Loucy (cell line): Measurements from ENCODE around the gene HYAL3.

Source experiments
- H2AFZ ChIP-seq: fragments of 200-600 bp; sonication (generic); 2 replicates; pipeline ENCODE4 v1.6.0; 2016; ENCODE audit warnings: antibody characterized with exemption, mild to moderate bottlenecking, low read length, moderate library complexity
- H3F3A ChIP-seq: fragments of 200-600 bp; 2 replicates; pipeline ENCODE4 v1.6.0; 2016; ENCODE audit warnings: antibody characterized with exemption, low read depth, mild to moderate bottlenecking
- H3K27me3 ChIP-seq: fragments of 200-600 bp; sonication (generic); 2 replicates; pipeline ENCODE4 v1.6.1; 2014; ENCODE audit warnings: low read length, mild to moderate bottlenecking; ENCODE audit not compliant: insufficient read depth, poor library complexity, severe bottlenecking
- H3K36me3 ChIP-seq: fragments of 200-600 bp; sonication (generic); 2 replicates; pipeline ENCODE4 v1.6.1; 2016; ENCODE audit warnings: low read length; ENCODE audit not compliant: insufficient read depth
- H3K4me1 ChIP-seq: fragments of 200-600 bp; sonication (generic); 2 replicates; pipeline ENCODE4 v1.5.1; 2014; ENCODE audit warnings: low read length, mild to moderate bottlenecking; ENCODE audit not compliant: insufficient read depth, poor library complexity, severe bottlenecking
- H3K4me2 ChIP-seq: fragments of 200-600 bp; sonication (generic); 2 replicates; pipeline ENCODE4 v1.6.0; 2014; ENCODE audit warnings: antibody characterized with exemption, low read length, low read depth, mild to moderate bottlenecking; ENCODE audit not compliant: poor library complexity, severe bottlenecking
- H3K4me3 ChIP-seq: fragments of 200-600 bp; sonication (generic); 2 replicates; pipeline ENCODE4 v1.5.1; 2014; ENCODE audit warnings: low read length, mild to moderate bottlenecking, mixed read lengths; ENCODE audit not compliant: poor library complexity, severe bottlenecking
- H3K79me2 ChIP-seq: fragments of 200-600 bp; sonication (generic); 2 replicates; pipeline ENCODE4 v1.6.1; 2014; ENCODE audit warnings: low read length; ENCODE audit not compliant: insufficient read depth
- H3K9ac ChIP-seq: fragments of 200-600 bp; sonication (generic); 2 replicates; pipeline ENCODE4 v1.6.0; 2014; ENCODE audit warnings: mild to moderate bottlenecking, low read depth, low read length, moderate library complexity; ENCODE audit not compliant: poor library complexity, severe bottlenecking
- H3K9me2 ChIP-seq: fragments of 200-600 bp; sonication (generic); replicated peaks from 2 replicates; pipeline ENCODE4 v1.6.1; 2016; ENCODE audit warnings: low read depth, low read length, mixed read lengths
- H3K9me3 ChIP-seq: fragments of 200-600 bp; sonication (generic); 2 replicates; pipeline ENCODE4 v1.6.1; 2014; ENCODE audit warnings: mild to moderate bottlenecking, antibody characterized with exemption, low read length, low read depth; ENCODE audit not compliant: insufficient read depth
- H4K20me1 ChIP-seq: fragments of 200-600 bp; sonication (generic); 2 replicates; pipeline ENCODE4 v1.6.0; 2014; ENCODE audit warnings: antibody characterized with exemption, low read length, mild to moderate bottlenecking; ENCODE audit not compliant: insufficient read depth, poor library complexity, severe bottlenecking
- EZH2phosphoT487 ChIP-seq: fragments of 200-600 bp; IDR thresholded peaks from 2 replicates; pipeline ENCODE4 v1.6.1; 2018; ENCODE audit warnings: antibody characterized with exemption, mild to moderate bottlenecking, moderate library complexity, borderline replicate concordance
- TF ChIP-seq, protein P1 (sequence below): fragments of 200-600 bp; sonication (generic); conservative IDR thresholded peaks from 2 replicates; pipeline ENCODE4 v1.5.1; 2014; ENCODE audit warnings: mild to moderate bottlenecking, antibody characterized with exemption, low read length

The HYAL3 gene

DNA sequence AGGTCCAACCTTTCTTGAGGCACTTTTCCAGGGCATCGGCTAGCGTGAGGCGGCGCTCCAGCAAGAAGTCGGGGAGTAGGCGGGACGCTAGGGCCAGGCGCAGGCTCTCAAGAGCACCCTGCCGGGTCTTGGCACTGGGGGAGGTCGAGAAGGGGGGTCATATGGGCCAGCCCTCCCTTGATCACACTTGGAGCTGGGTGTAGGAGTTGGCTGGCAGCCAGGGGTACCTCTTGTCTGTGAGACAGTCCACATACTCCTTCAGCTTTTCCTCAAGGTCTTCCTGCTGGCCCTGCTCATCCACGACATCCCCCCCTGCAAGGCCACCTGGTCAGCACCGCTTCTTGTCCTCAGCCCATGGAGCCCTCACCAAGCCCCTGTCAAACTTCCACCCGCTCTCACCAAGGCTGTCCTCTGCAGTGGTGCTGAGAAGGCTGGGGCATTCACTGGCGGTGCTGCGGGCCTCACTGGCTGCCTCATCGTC lies 9.0 kb downstream of the HYAL3 start:
- TF ChIP-seq, protein P1, sequence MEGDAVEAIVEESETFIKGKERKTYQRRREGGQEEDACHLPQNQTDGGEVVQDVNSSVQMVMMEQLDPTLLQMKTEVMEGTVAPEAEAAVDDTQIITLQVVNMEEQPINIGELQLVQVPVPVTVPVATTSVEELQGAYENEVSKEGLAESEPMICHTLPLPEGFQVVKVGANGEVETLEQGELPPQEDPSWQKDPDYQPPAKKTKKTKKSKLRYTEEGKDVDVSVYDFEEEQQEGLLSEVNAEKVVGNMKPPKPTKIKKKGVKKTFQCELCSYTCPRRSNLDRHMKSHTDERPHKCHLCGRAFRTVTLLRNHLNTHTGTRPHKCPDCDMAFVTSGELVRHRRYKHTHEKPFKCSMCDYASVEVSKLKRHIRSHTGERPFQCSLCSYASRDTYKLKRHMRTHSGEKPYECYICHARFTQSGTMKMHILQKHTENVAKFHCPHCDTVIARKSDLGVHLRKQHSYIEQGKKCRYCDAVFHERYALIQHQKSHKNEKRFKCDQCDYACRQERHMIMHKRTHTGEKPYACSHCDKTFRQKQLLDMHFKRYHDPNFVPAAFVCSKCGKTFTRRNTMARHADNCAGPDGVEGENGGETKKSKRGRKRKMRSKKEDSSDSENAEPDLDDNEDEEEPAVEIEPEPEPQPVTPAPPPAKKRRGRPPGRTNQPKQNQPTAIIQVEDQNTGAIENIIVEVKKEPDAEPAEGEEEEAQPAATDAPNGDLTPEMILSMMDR = no peak
- no peak for TF ChIP-seq EZH2phosphoT487
- peak overlapping the region; percentile 86 for H3K4me2 ChIP-seq
- peak overlapping the region; percentile 44 for H3K9ac ChIP-seq
- peaks cover 18% of the 10 kb centered on the region for H3K4me1 ChIP-seq
- no peaks in the 10 kb centered on the region for H3K9me3 ChIP-seq
- H4K20me1 ChIP-seq = peaks cover 3% of the 10 kb centered on the region
- peaks cover 12% of the 10 kb centered on the region; the same call in 1 of the 2 replicates for H3K36me3 ChIP-seq
- H3K79me2 ChIP-seq = peaks cover 26% of the 10 kb centered on the region
- H3F3A ChIP-seq = no peaks in the 10 kb centered on the region
- H3K4me3 ChIP-seq = peak overlapping the region; percentile 91
- no peak overlapping the region for H2AFZ ChIP-seq
- no peaks in the 10 kb centered on the region for H3K27me3 ChIP-seq
- no peaks in the 10 kb centered on the region for H3K9me2 ChIP-seq

DNA sequence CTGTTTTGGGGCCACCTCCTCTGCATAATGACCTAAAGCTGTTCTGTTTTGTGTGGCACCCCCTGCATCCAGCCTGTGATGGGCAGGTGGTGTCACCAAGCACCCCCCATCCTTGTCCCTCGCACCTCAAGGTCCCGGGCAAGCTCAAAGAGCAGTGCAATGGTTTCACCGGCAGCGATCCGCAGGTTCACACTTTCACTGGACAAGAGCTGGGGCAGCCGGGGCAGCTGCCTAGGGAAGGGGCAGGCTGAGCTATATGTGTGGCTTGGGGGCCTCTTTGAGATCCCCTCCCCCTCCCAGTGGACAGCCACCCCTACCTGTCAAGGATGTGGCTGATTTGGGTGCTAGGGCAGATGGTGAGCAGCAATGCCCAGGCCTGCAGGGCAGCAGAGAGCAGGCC lies 10.1 kb downstream of the HYAL3 start:
- H3K27me3 ChIP-seq = no peaks in the 10 kb centered on the region
- peaks cover 12% of the 10 kb centered on the region; the same call in 1 of the 2 replicates for H3K36me3 ChIP-seq
- peaks cover 18% of the 10 kb centered on the region for H3K4me1 ChIP-seq
- no peaks in the 10 kb centered on the region for H3K9me3 ChIP-seq
- peaks cover 3% of the 10 kb centered on the region for H4K20me1 ChIP-seq
- H2AFZ ChIP-seq = no peak overlapping the region
- TF ChIP-seq EZH2phosphoT487 = no peak
- TF ChIP-seq, protein P1 = no peak
- H3K79me2 ChIP-seq = peaks cover 26% of the 10 kb centered on the region
- no peak overlapping the region for H3K9ac ChIP-seq
- H3K4me2 ChIP-seq = no peak overlapping the region
- H3F3A ChIP-seq = no peaks in the 10 kb centered on the region
- H3K4me3 ChIP-seq = no peak overlapping the region
- H3K9me2 ChIP-seq = no peaks in the 10 kb centered on the region

DNA sequence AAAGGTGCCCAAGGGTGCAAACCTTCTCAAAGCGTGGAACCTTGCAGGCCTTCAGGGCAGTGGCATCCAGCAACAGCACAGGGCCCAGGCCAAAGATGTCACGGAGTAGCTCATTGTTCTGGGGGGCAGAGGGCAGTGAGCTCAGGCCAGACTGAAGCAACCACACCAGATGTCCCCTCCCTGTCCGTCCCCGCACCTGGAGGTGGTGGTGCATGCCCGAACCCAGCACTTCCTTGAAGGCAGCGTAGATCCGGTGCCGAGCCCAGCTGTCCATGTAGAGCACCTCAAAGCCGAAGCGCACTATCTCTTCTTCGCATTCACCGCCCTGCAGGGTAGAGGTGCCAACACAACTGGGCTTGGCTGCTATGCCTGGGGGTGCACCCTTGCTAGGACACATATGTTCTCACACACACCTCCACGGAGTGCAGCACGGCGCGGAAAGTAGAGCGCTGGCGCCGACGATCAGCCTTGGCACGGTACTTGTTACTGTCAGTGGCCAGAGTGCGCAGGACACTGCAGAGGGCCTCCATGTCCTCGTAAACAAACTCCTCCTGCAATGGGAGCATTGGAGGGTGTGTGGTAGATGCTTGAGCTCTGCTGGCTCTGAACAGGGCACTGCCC lies 10.7 kb downstream of the HYAL3 start:
- H3F3A ChIP-seq = no peaks in the 10 kb centered on the region
- TF ChIP-seq, protein P1 = no peak
- no peak for TF ChIP-seq EZH2phosphoT487
- H2AFZ ChIP-seq = no peak overlapping the region
- H3K27me3 ChIP-seq = no peaks in the 10 kb centered on the region
- no peak overlapping the region for H3K4me2 ChIP-seq
- H3K4me1 ChIP-seq = peaks cover 18% of the 10 kb centered on the region
- H4K20me1 ChIP-seq = peaks cover 3% of the 10 kb centered on the region
- H3K79me2 ChIP-seq = peaks cover 26% of the 10 kb centered on the region
- H3K4me3 ChIP-seq = no peak overlapping the region
- no peaks in the 10 kb centered on the region for H3K9me3 ChIP-seq
- no peak overlapping the region for H3K9ac ChIP-seq
- H3K9me2 ChIP-seq = no peaks in the 10 kb centered on the region
- peaks cover 12% of the 10 kb centered on the region; the same call in 1 of the 2 replicates for H3K36me3 ChIP-seq
